Measurements from ENCODE around the gene KLHDC8B. TPM values are rescaled to one million over a fixed set of nuclear protein-coding genes. Genes with fewer than 3 reads are reported as not detected.

Gene KLHDC8B
- total RNA-seq, 1 experiment from 2014 or later: 7.4 TPM

DNA sequence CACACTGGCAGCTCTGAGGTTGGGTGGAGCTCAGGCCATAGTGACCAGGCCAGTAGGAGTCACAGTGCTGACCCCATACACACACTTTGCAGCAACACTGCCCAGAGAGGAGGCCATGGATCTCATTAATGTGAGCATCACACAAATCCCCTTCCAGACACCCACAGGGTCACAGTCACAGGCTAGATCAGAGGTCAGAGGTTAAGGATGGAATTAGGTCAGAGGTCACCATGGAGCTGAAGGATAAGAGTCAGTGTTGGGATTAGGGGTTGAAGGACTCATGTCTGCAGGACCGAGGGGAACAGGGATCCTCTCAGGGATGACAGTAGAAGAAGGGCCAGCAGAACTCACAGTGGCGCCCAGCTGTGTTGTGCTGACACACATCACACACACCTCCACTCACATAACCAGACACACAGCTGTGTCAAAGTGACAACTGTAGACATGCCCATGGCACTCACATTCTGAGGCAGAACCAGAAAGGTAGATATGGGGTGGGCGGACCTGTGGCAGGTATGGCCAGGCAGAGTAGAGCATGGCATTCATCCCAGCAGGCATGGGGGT is 18.0 kb upstream of the KLHDC8B start:
- POLR2A ChIA-PET: no interaction called here
- intact Hi-C loops (cut with micrococcal nuclease; ENCODE audit: unreplicated experiment): loop anchor here (10.0 kb wide), 1 partner anchor 129 kb away; the partner anchor contains the start of genes IMPDH2 and NDUFAF3
- Mint-ChIP-seq H3K4me3 (ENCODE audit: unreplicated experiment) (no peak overlapping the region), H3K4me1 (ENCODE audit: low read depth, unreplicated experiment) (no peaks in the 10 kb centered on the region), H3K9me3 (ENCODE audit: unreplicated experiment) (no peaks in the 10 kb centered on the region), H3K36me3 (ENCODE audit: insufficient read depth, unreplicated experiment) (no peaks in the 10 kb centered on the region), H3K27me3 (ENCODE audit: insufficient read depth, unreplicated experiment) (no peaks in the 10 kb centered on the region), H3K27ac (ENCODE audit: unreplicated experiment) (no peak overlapping the region)
- CTCF ChIA-PET: interaction anchor here (0.7 kb wide), 1 partner anchor 302 kb away, joined by 3 read pairs; no protein-coding TSS in a partner anchor
- no peaks in the 10 kb centered on the region for H3K9me3 ChIP-seq
- H3K36me3 ChIP-seq (ENCODE audit: control insufficient read depth, insufficient read depth, low read length): no peaks in the 10 kb centered on the region
- BruUV-seq (replicated peaks): no TSS peak
- no peaks in the 10 kb centered on the region for H3K4me1 ChIP-seq
- H3K4me3 ChIP-seq (ENCODE audit: low read depth, low read length): no peak overlapping the region
- H3K27me3 ChIP-seq (replicated peaks; ENCODE audit: control insufficient read depth, insufficient read depth, low read length): no peaks in the 10 kb centered on the region
- DNase-seq: no peak
- TF ChIP-seq, protein P1, sequence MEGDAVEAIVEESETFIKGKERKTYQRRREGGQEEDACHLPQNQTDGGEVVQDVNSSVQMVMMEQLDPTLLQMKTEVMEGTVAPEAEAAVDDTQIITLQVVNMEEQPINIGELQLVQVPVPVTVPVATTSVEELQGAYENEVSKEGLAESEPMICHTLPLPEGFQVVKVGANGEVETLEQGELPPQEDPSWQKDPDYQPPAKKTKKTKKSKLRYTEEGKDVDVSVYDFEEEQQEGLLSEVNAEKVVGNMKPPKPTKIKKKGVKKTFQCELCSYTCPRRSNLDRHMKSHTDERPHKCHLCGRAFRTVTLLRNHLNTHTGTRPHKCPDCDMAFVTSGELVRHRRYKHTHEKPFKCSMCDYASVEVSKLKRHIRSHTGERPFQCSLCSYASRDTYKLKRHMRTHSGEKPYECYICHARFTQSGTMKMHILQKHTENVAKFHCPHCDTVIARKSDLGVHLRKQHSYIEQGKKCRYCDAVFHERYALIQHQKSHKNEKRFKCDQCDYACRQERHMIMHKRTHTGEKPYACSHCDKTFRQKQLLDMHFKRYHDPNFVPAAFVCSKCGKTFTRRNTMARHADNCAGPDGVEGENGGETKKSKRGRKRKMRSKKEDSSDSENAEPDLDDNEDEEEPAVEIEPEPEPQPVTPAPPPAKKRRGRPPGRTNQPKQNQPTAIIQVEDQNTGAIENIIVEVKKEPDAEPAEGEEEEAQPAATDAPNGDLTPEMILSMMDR (IDR thresholded peaks at IDR 0.05; ENCODE audit: insufficient read depth in 1 of 2, low read depth in 1 of 2, low read length in 1 of 2, severe bottlenecking in 1 of 2, unreplicated experiment in 1 of 2): no peak

DNA sequence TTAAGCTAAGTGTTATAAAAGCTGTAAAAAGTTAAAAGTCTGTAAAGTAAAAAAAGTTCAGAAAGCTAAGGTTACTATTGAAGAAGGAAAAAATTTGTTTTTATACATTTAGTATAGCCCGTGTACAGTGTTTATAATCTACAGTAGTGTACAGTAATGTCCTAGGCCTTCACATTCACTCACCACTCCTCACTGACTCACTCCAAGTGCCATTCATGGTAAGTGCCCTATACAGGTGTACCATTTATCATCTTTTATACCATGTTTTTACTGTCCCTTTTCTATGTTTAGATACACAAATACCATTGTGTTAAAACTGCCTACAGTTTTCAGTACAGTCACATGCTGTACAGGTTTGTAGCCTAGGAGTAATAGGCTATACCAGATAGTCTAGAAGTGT is 14.1 kb upstream of the KLHDC8B start:
- no peaks in the 10 kb centered on the region for H3K4me1 Mint-ChIP-seq (ENCODE audit: low read depth, unreplicated experiment)
- Histone ChIP-seq H3K9me3 (no peaks in the 10 kb centered on the region), H3K36me3 (ENCODE audit: control insufficient read depth, insufficient read depth, low read length) (no peaks in the 10 kb centered on the region), H3K4me3 (ENCODE audit: low read depth, low read length) (no peak overlapping the region), H3K4me1 (no peaks in the 10 kb centered on the region), H3K27me3 (replicated peaks; ENCODE audit: control insufficient read depth, insufficient read depth, low read length) (no peaks in the 10 kb centered on the region)
- H3K9me3 Mint-ChIP-seq (ENCODE audit: unreplicated experiment): no peaks in the 10 kb centered on the region
- BruUV-seq (replicated peaks): no TSS peak
- CTCF ChIA-PET: interaction anchor here (0.8 to 1.2 kb wide), 2 partner anchors 63 to 169 kb away, joined by 3 to 5 read pairs; partner anchors contain the start of gene QRICH1
- intact Hi-C loops (cut with micrococcal nuclease; ENCODE audit: unreplicated experiment): loop anchor here (10.0 kb wide), 1 partner anchor 132 kb away; the partner anchor contains the start of genes IMPDH2 and NDUFAF3
- H3K4me3 Mint-ChIP-seq (ENCODE audit: unreplicated experiment): no peak overlapping the region
- no peak for DNase-seq
- no peak overlapping the region for H3K27ac Mint-ChIP-seq (ENCODE audit: unreplicated experiment)
- no peaks in the 10 kb centered on the region for H3K27me3 Mint-ChIP-seq (ENCODE audit: insufficient read depth, unreplicated experiment)
- TF ChIP-seq, protein P1 (IDR thresholded peaks at IDR 0.05; ENCODE audit: insufficient read depth in 1 of 2, low read depth in 1 of 2, low read length in 1 of 2, severe bottlenecking in 1 of 2, unreplicated experiment in 1 of 2): no peak
- POLR2A ChIA-PET: interaction anchor here (1.1 kb wide), 1 partner anchor 150 kb away, joined by 3 read pairs; the partner anchor contains the start of gene WDR6
- H3K36me3 Mint-ChIP-seq (ENCODE audit: insufficient read depth, unreplicated experiment): no peaks in the 10 kb centered on the region

DNA sequence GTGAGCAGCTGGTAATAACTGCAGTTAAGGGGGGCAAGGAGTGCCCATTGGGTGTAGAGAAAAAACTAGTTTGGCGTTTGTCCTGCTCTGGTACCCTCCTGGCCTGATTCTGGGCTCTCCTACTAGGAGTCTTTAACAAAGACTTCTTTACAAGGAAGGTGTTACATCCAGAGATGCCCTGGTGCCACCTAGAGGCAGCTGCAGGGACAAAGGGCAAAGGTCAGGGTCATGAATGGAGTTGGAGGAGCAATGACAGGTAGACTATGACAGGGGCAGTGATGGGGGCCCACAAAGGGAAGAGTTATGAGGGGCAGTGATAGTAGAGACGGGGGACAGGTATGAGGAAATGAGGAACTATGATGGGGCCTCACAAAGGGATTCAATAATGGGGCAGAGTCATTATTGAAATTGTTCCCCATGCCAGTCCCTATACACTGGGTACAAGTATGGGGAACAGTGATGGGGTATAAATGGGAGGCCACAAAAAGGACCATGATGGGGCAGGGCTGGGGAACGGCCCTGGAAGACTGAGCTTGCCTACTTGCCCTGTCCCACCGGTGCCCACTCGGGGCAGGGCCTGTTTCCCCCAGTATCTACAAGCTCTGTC is 13.2 kb upstream of the KLHDC8B start:
- TF ChIP-seq, protein P1 (IDR thresholded peaks at IDR 0.05; ENCODE audit: insufficient read depth in 1 of 2, low read depth in 1 of 2, low read length in 1 of 2, severe bottlenecking in 1 of 2, unreplicated experiment in 1 of 2): peak; percentile 58 to 86
- intact Hi-C loops (cut with micrococcal nuclease; ENCODE audit: unreplicated experiment): loop anchor here (1.0 to 10.0 kb wide), 4 partner anchors 25 to 170 kb away; partner anchors contain the start of genes IMPDH2, LAMB2, NDUFAF3 and QRICH1
- no peak overlapping the region for H3K4me3 Mint-ChIP-seq (ENCODE audit: unreplicated experiment)
- H3K27ac Mint-ChIP-seq (ENCODE audit: unreplicated experiment): peak overlapping the region; percentile 4
- H3K4me1 Mint-ChIP-seq (ENCODE audit: low read depth, unreplicated experiment): no peaks in the 10 kb centered on the region
- ChIA-PET POLR2A (no interaction called here), CTCF (interaction anchor here (0.8 kb wide), 1 partner anchor 64 kb away, joined by 3 read pairs; the partner anchor contains the start of gene QRICH1)
- H3K36me3 Mint-ChIP-seq (ENCODE audit: insufficient read depth, unreplicated experiment): no peaks in the 10 kb centered on the region
- Histone ChIP-seq H3K36me3 (ENCODE audit: control insufficient read depth, insufficient read depth, low read length) (no peaks in the 10 kb centered on the region), H3K4me1 (no peaks in the 10 kb centered on the region), H3K4me3 (ENCODE audit: low read depth, low read length) (no peak overlapping the region), H3K27me3 (replicated peaks; ENCODE audit: control insufficient read depth, insufficient read depth, low read length) (no peaks in the 10 kb centered on the region), H3K9me3 (no peaks in the 10 kb centered on the region)
- no peaks in the 10 kb centered on the region for H3K9me3 Mint-ChIP-seq (ENCODE audit: unreplicated experiment)
- no TSS peak for BruUV-seq (replicated peaks)
- no peaks in the 10 kb centered on the region for H3K27me3 Mint-ChIP-seq (ENCODE audit: insufficient read depth, unreplicated experiment)
- DNase-seq: peak; percentile 78 to 79

Measured in Caco-2 (cell line).